Ureter (tissue), 1 donor: ENCODE results near the gene CHIC1. TPM values are rescaled to one million over a fixed set of nuclear protein-coding genes. Genes with fewer than 3 reads are reported as not detected.

ENCODE experiments used
- total RNA-seq: library from RNA; stranded (reverse); gene quantifications from one replicate; pipeline ENCODE4 v1.2.4, GENCODE V29; 2023
- donor health status: DM: yes; HTN: yes; CAD: no.

CHIC1 gene
- total RNA-seq, 1 donor from 2014 or later = 14.8 TPM

Other genes starting within 250 kb of the CHIC1 start
- gene CDX4, start 116.1 kb upstream of the CHIC1 start, total RNA-seq = not detected